CD14-positive monocyte (primary cell): Measurements from ENCODE around the gene TANGO2. TPM values are rescaled to one million over a fixed set of nuclear protein-coding genes. Genes with fewer than 3 reads are reported as not detected.

Experiments
- DNase-seq, 3 donors: peaks; one replicate each; pipeline ENCODE4 v3.0.0-alpha.2; 2011 to 2022
- H2AFZ ChIP-seq: 2 replicates; pipeline ENCODE4 v1.6.0; 2012; ENCODE audit warnings: mild to moderate bottlenecking, low read depth, low read length, inconsistent platforms; ENCODE audit not compliant: insufficient read depth, poor library complexity, severe bottlenecking
- H3K27ac ChIP-seq, 2 donors: 1 replicate in 1 of 2; 2 replicates in 1 of 2; pipeline ENCODE4 v1.5.1; 2012 to 2013; ENCODE audit warnings: low read length in 2 of 2, control low read depth in 1 of 2, inconsistent platforms in 1 of 2, low read depth in 1 of 2, mild to moderate bottlenecking in 1 of 2
- H3K27me3 ChIP-seq, 2 donors: one replicate each; pipeline versions ENCODE4 v1.6.0 to v1.6.1; 2011 to 2013; ENCODE audit warnings: low read length in 2 of 2; ENCODE audit not compliant: control insufficient read depth in 2 of 2, insufficient read depth in 2 of 2
- H3K36me3 ChIP-seq, 2 donors: replicated peaks in 1 of 2; 1 replicate in 1 of 2; 2 replicates in 1 of 2; pipeline versions ENCODE4 v1.5.1 to v1.6.1; 2012 to 2013; ENCODE audit warnings: low read length in 2 of 2, control low read depth in 1 of 2, inconsistent platforms in 1 of 2, mild to moderate bottlenecking in 1 of 2; ENCODE audit not compliant: insufficient read depth in 2 of 2, control insufficient read depth in 1 of 2
- H3K4me1 ChIP-seq, 2 donors: 1 replicate in 1 of 2; 2 replicates in 1 of 2; pipeline versions ENCODE4 v1.5.1 to v1.6.1; 2012 to 2013; ENCODE audit warnings: low read length in 2 of 2, control low read depth in 1 of 2, inconsistent platforms in 1 of 2, mild to moderate bottlenecking in 1 of 2, moderate library complexity in 1 of 2; ENCODE audit not compliant: insufficient read depth in 2 of 2, control insufficient read depth in 1 of 2
- H3K4me2 ChIP-seq: replicated peaks from 2 replicates; pipeline ENCODE3; 2012; ENCODE audit warnings: low read length, moderate library complexity, mild to moderate bottlenecking; ENCODE audit not compliant: poor library complexity, severe bottlenecking; ENCODE audit errors: extremely low read depth
- H3K4me3 ChIP-seq, 3 experiments: fragments of 200-600 bp in 1 of 3; sonication (generic) in 1 of 3; replicated peaks in 1 of 3; 1 replicate in 2 of 3; 2 replicates in 1 of 3; pipeline ENCODE4 v1.5.1; 2011 to 2013; ENCODE audit warnings: low read length in 3 of 3, mild to moderate bottlenecking in 3 of 3, control low read depth in 2 of 3, low read depth in 2 of 3, inconsistent platforms in 1 of 3, moderate library complexity in 1 of 3
- H3K79me2 ChIP-seq: 2 replicates; pipeline ENCODE4 v1.6.0; 2012; ENCODE audit warnings: mild to moderate bottlenecking, control low read depth, inconsistent platforms, low read length, moderate library complexity; ENCODE audit not compliant: insufficient read depth
- H3K9ac ChIP-seq: 2 replicates; pipeline ENCODE4 v1.6.0; 2017; ENCODE audit warnings: low read length, mild to moderate bottlenecking; ENCODE audit not compliant: insufficient read depth, poor library complexity, severe bottlenecking
- H3K9me3 ChIP-seq, 2 donors: replicated peaks in 1 of 2; 1 replicate in 1 of 2; 2 replicates in 1 of 2; pipeline versions ENCODE4 v1.5.1 to v1.6.1; 2012 to 2013; ENCODE audit warnings: low read length in 2 of 2, control low read depth in 1 of 2; ENCODE audit not compliant: control insufficient read depth in 1 of 2, insufficient read depth in 1 of 2
- H4K20me1 ChIP-seq: 2 replicates; pipeline ENCODE4 v1.6.0; 2012; ENCODE audit warnings: mild to moderate bottlenecking, low read length, control low read depth, moderate library complexity; ENCODE audit not compliant: insufficient read depth
- H3K27ac Mint-ChIP-seq, 7 donors: one replicate each; pipeline ENCODE4 v1.8.0; 2020; ENCODE audit warnings: mild to moderate bottlenecking in 7 of 7, mixed read lengths in 7 of 7, moderate library complexity in 6 of 7, inconsistent platforms in 2 of 7
- H3K27me3 Mint-ChIP-seq, 3 donors: one replicate each; pipeline ENCODE4 v1.8.0; 2021 to 2022; ENCODE audit warnings: low read depth in 3 of 3, mild to moderate bottlenecking in 3 of 3, mixed read lengths in 3 of 3, moderate library complexity in 3 of 3, inconsistent platforms in 1 of 3
- H3K36me3 Mint-ChIP-seq, 2 donors: one replicate each; pipeline ENCODE4 v1.8.0; 2020; ENCODE audit warnings: mixed read lengths in 2 of 2, inconsistent platforms in 1 of 2, mild to moderate bottlenecking in 1 of 2
- H3K4me1 Mint-ChIP-seq: one replicate; pipeline ENCODE4 v1.8.0; 2020; ENCODE audit warnings: mild to moderate bottlenecking, mixed read lengths
- H3K4me3 Mint-ChIP-seq, 2 donors: one replicate each; pipeline ENCODE4 v1.8.0; 2020; ENCODE audit warnings: mild to moderate bottlenecking in 2 of 2, mixed read lengths in 2 of 2, moderate library complexity in 1 of 2
- H3K9me3 Mint-ChIP-seq, 7 donors: one replicate each; pipeline ENCODE4 v1.8.0; 2020 to 2022; ENCODE audit warnings: mixed read lengths in 7 of 7, mild to moderate bottlenecking in 6 of 7, moderate library complexity in 6 of 7, inconsistent platforms in 2 of 7
- WGBS: methylation state at CpG from one replicate; pipeline ENCODE4 v1.1.5; 2013; ENCODE audit warnings: missing lambda C conversion rate; ENCODE audit not compliant: insufficient coverage; 5-methylcytosine and 5-hydroxymethylcytosine counted together
- intact Hi-C, 2 donors: fragments of 100-400 bp; cut with micrococcal nuclease; formaldehyde crosslinking; loops; one replicate each; pipeline versions ENCODE4 v1.15.0 to v1.15.1; 2023
- polyA plus RNA-seq, 3 donors: library from polyadenylated mRNA; depleted of rRNA in 1 of 3; unstranded in 2 of 3; stranded (reverse) in 1 of 3; fragments of 300-500 nt in 2 of 3; fragments of >200 nt in 1 of 3; fragmentation: Illumina TruSeq in 2 of 3; gene quantifications; 1 replicate in 2 of 3; 2 replicates in 1 of 3; pipeline ENCODE4 v1.2.3, GENCODE V29; 2012 to 2021
- TF ChIP-seq, protein P1 (sequence below): fragments of 200-600 bp; IDR thresholded peaks from one replicate; pipeline ENCODE4 v1.8.0; 2022; ENCODE audit warnings: antibody characterized with exemption, mild to moderate bottlenecking

Gene TANGO2
- polyA plus RNA-seq, 3 donors, result 56.4 to 94.9 (median 58.2) TPM

DNA sequence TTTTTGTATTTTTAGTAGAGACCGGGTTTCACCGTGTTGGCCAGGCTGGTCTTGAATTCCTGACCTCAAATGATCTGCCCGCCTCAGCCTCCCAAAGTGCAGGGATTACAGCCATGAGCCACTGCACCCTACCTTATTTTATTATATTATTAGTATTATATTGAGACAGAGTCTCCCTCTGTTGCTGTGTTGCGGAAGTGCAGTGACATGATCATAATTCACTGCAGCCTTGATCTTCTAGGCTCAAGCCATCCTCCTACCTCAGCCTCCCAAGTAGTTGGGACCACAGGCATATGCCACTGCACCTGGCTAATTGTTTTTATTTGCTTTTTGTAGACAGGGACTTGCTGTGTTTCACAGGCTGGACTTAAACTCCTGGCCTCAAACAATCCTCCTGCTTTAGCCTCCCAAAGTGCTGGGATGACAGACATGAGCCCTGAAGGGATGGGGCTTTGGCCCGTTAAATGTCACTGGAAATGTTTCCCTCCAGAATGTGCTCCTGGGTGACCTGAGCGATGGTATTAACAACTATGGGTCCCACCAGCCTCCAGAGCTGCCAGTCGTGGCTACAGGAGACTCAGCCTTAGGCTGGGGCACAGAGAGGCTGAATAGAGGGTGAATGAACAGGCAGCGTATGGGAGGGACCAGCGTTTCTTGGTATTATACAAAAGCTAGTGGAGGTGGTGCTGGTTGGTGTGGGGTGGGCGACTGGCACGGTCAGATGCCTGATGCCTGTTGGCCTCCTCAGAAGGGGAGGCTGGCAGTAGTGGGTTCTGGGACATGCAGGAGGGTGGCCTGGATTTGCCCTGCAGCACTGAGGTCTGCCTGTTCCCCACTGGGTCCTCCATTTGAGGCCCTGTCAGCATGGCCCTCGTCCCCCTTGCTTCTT lies 7.3 kb downstream of the TANGO2 start:
- intact Hi-C loops, result loop anchor here in 1 of 2 donors (10.0 kb wide), 1 partner anchor 87 kb away; the partner anchor contains the start of genes RANBP1 and TRMT2A
- Histone ChIP-seq H3K4me1 (peaks cover 5 to 17% of the 10 kb centered on the region in 2 donors), H3K4me2 (no peak overlapping the region), H3K4me3 (no peak overlapping the region), H2AFZ (no peak overlapping the region), H3K79me2 (peaks cover 96% of the 10 kb centered on the region), H3K36me3 (peaks cover 17 to 55% of the 10 kb centered on the region in 2 donors), H3K9me3 (no peaks in the 10 kb centered on the region), H3K27me3 (no peaks in the 10 kb centered on the region), H3K9ac (no peak overlapping the region), H3K27ac (peak overlapping the region in 1 of 2 donors; percentile 31), H4K20me1 (peaks cover 99% of the 10 kb centered on the region)
- Mint-ChIP-seq H3K4me3 (no peak overlapping the region), H3K36me3 (peaks cover 19 to 48% of the 10 kb centered on the region in 2 donors), H3K27ac (peak overlapping the region in 2 of 7 donors; percentile 36 to 76), H3K4me1 (peaks cover 23% of the 10 kb centered on the region), H3K9me3 (no peaks in the 10 kb centered on the region), H3K27me3 (peaks cover 0 to 3% (median under 1%) of the 10 kb centered on the region in 3 donors)
- TF ChIP-seq, protein P1, sequence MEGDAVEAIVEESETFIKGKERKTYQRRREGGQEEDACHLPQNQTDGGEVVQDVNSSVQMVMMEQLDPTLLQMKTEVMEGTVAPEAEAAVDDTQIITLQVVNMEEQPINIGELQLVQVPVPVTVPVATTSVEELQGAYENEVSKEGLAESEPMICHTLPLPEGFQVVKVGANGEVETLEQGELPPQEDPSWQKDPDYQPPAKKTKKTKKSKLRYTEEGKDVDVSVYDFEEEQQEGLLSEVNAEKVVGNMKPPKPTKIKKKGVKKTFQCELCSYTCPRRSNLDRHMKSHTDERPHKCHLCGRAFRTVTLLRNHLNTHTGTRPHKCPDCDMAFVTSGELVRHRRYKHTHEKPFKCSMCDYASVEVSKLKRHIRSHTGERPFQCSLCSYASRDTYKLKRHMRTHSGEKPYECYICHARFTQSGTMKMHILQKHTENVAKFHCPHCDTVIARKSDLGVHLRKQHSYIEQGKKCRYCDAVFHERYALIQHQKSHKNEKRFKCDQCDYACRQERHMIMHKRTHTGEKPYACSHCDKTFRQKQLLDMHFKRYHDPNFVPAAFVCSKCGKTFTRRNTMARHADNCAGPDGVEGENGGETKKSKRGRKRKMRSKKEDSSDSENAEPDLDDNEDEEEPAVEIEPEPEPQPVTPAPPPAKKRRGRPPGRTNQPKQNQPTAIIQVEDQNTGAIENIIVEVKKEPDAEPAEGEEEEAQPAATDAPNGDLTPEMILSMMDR, result no peak
- WGBS, result 95% methylated on average over 8 of the region's 12 CpGs
- peak in 1 of 3 donors; percentile 9 for DNase-seq

- Histone ChIP-seq H3K9ac (no peak overlapping the region), H3K36me3 (peaks cover 21 to 61% of the 10 kb centered on the region in 2 donors), H3K4me2 (no peak overlapping the region), H3K9me3 (no peaks in the 10 kb centered on the region), H3K27ac (peak overlapping the region in 1 of 2 donors; percentile 31), H3K79me2 (peaks cover 92% of the 10 kb centered on the region), H3K4me3 (no peak overlapping the region), H2AFZ (no peak overlapping the region), H3K4me1 (peaks cover 0 to 9% of the 10 kb centered on the region in 2 donors), H4K20me1 (peaks cover 99% of the 10 kb centered on the region), H3K27me3 (no peaks in the 10 kb centered on the region)
- TF ChIP-seq, protein P1, result no peak
- no peak for DNase-seq
- H3K27ac Mint-ChIP-seq, result peak overlapping the region in 3 of 7 donors; percentile 38 to 49 (median 41)
- H3K4me3 Mint-ChIP-seq, result no peak overlapping the region
- peaks cover 0 to 1% (median 0%) of the 10 kb centered on the region in 7 donors for H3K9me3 Mint-ChIP-seq
- 79% methylated on average over 8 of the region's 16 CpGs for WGBS
- H3K36me3 Mint-ChIP-seq, result peaks cover 19 to 53% of the 10 kb centered on the region in 2 donors
- intact Hi-C loops, result loop anchor here in 1 of 2 donors (10.0 kb wide), 1 partner anchor 86 kb away; the partner anchor contains the start of genes RANBP1 and TRMT2A
- H3K4me1 Mint-ChIP-seq, result peaks cover 20% of the 10 kb centered on the region
- H3K27me3 Mint-ChIP-seq, result peaks cover 0 to 4% (median 0%) of the 10 kb centered on the region in 3 donors
Observed at GRCh38 chr22:20028855-20029549, 8.1 kb downstream of the TANGO2 start.
